Endothelial cell of umbilical vein (primary cell): ENCODE data around the gene BTAF1.

Source experiments
- EZH2 ChIP-seq: IDR thresholded peaks from 2 replicates; pipeline ENCODE4 v1.6.1; 2012; ENCODE audit warnings: borderline replicate concordance, low read depth, mild to moderate bottlenecking, moderate library complexity, low read length, inconsistent platforms; ENCODE audit not compliant: severe bottlenecking
- FOS ChIP-seq: IDR thresholded peaks from 2 replicates; pipeline ENCODE4 v1.6.1; 2011; ENCODE audit warnings: mild to moderate bottlenecking, low read length, moderate library complexity, borderline replicate concordance; ENCODE audit not compliant: insufficient read depth
- GATA2 ChIP-seq: IDR thresholded peaks from 2 replicates; pipeline ENCODE4 v1.7.0; 2011; ENCODE audit warnings: low read depth, mild to moderate bottlenecking, moderate library complexity, mixed read lengths, low read length; ENCODE audit not compliant: insufficient read length, insufficient read depth
- JUN ChIP-seq: IDR thresholded peaks from 2 replicates; pipeline ENCODE4 v1.6.1; 2011; ENCODE audit warnings: borderline replicate concordance, low read depth; ENCODE audit not compliant: insufficient read length, insufficient read depth
- MAX ChIP-seq: IDR thresholded peaks from 2 replicates; pipeline ENCODE4 v1.6.1; 2011; ENCODE audit not compliant: insufficient read depth, insufficient read length
- MYC ChIP-seq: IDR thresholded peaks from one replicate; pipeline ENCODE4 v1.6.1; 2011; ENCODE audit warnings: mild to moderate bottlenecking, low read depth, low read length
- POLR2A ChIP-seq: IDR thresholded peaks from 2 replicates; pipeline ENCODE4 v1.6.1; 2012; ENCODE audit warnings: low read depth, mild to moderate bottlenecking, control low read depth, low read length
- POLR2AphosphoS5 ChIP-seq: IDR thresholded peaks from 2 replicates; pipeline ENCODE4 v1.6.1; 2012; ENCODE audit warnings: low read depth, mild to moderate bottlenecking, control low read depth, low read length, moderate library complexity; ENCODE audit not compliant: insufficient read depth
- TF ChIP-seq, protein P1 (sequence below), 2 donors: IDR thresholded peaks; 1 replicate in 1 of 2; 2 replicates in 1 of 2; pipeline ENCODE4 v1.5.1; 2011; ENCODE audit warnings: low read length in 2 of 2, mild to moderate bottlenecking in 2 of 2, moderate library complexity in 2 of 2, control low read depth in 1 of 2, inconsistent platforms in 1 of 2, low read depth in 1 of 2; ENCODE audit not compliant: insufficient read depth in 1 of 2; ENCODE audit errors: extremely low read depth in 1 of 2

GRCh38 chr10:91931526-91932190 is 8.1 kb downstream of the BTAF1 start:
- TF ChIP-seq, protein P1, sequence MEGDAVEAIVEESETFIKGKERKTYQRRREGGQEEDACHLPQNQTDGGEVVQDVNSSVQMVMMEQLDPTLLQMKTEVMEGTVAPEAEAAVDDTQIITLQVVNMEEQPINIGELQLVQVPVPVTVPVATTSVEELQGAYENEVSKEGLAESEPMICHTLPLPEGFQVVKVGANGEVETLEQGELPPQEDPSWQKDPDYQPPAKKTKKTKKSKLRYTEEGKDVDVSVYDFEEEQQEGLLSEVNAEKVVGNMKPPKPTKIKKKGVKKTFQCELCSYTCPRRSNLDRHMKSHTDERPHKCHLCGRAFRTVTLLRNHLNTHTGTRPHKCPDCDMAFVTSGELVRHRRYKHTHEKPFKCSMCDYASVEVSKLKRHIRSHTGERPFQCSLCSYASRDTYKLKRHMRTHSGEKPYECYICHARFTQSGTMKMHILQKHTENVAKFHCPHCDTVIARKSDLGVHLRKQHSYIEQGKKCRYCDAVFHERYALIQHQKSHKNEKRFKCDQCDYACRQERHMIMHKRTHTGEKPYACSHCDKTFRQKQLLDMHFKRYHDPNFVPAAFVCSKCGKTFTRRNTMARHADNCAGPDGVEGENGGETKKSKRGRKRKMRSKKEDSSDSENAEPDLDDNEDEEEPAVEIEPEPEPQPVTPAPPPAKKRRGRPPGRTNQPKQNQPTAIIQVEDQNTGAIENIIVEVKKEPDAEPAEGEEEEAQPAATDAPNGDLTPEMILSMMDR (IDR thresholded peaks at IDR 0.05; ENCODE audit: extremely low read depth in 1 of 2, insufficient read depth in 1 of 2, low read depth in 1 of 2, low read length in 2 of 2), result no peak
- TF ChIP-seq POLR2AphosphoS5 (no peak), POLR2A (no peak), GATA2 (no peak), EZH2 (no peak), JUN (no peak), FOS (no peak), MAX (no peak), MYC (no peak)
